ENCODE results near the gene SH3BP5.
A peak's percentile ranks its signal among the peaks of the same experiment; 100 is the strongest.

The SH3BP5 gene

DNA sequence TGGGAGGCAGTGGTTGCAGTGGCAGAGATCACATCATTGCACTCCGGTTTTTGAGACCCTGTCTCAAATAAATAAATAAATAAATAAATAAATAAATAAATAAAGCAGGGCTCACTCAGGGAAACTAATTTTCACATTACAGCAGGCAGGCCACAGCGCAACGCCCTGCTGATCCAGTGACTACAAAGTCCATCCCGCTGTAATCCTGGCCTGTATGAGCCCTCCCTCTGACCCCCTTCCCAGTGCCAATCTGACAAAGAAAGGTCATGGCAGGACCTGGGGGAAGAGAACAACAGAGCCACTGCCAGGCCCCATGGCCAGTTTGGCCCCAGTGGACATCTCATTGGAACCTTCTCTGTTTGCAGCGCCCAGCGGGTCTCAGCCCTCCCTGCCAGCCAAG is 9.3 kb downstream of the SH3BP5 start:
- Histone ChIP-seq H3K4me1 (ENCODE audit: control insufficient read depth, insufficient read depth, low read length) (peaks cover 14% of the 10 kb centered on the region; the same call in 1 of the 2 replicates), H3K36me3 (ENCODE audit: control insufficient read depth, insufficient read depth, low read length) (no peaks in the 10 kb centered on the region), H3K27ac (ENCODE audit: low read depth, low read length) (no peak overlapping the region), H3K27me3 (ENCODE audit: control insufficient read depth, insufficient read depth, low read length) (no peaks in the 10 kb centered on the region), H3K4me3 (ENCODE audit: low read depth, low read length) (no peak overlapping the region), H3K9me3 (ENCODE audit: control insufficient read depth, insufficient read depth, low read length) (no peaks in the 10 kb centered on the region), H3K9ac (ENCODE audit: low read depth, low read length) (no peak overlapping the region)

- Histone ChIP-seq H3K27ac (ENCODE audit: low read depth, low read length) (no peak overlapping the region), H3K9ac (ENCODE audit: low read depth, low read length) (no peak overlapping the region), H3K4me3 (ENCODE audit: low read depth, low read length) (no peak overlapping the region), H3K9me3 (ENCODE audit: control insufficient read depth, insufficient read depth, low read length) (no peaks in the 10 kb centered on the region), H3K27me3 (ENCODE audit: control insufficient read depth, insufficient read depth, low read length) (no peaks in the 10 kb centered on the region), H3K4me1 (ENCODE audit: control insufficient read depth, insufficient read depth, low read length) (peaks cover 14% of the 10 kb centered on the region; the same call in 1 of the 2 replicates), H3K36me3 (ENCODE audit: control insufficient read depth, insufficient read depth, low read length) (no peaks in the 10 kb centered on the region)
Measured at GRCh38 chr3:15321349-15321748, 11.0 kb downstream of the SH3BP5 start.

GRCh38 chr3:15319575-15319974 is 12.8 kb downstream of the SH3BP5 start:
- Histone ChIP-seq H3K9me3 (ENCODE audit: control insufficient read depth, insufficient read depth, low read length) (no peaks in the 10 kb centered on the region), H3K36me3 (ENCODE audit: control insufficient read depth, insufficient read depth, low read length) (no peaks in the 10 kb centered on the region), H3K4me1 (ENCODE audit: control insufficient read depth, insufficient read depth, low read length) (peaks cover 3% of the 10 kb centered on the region), H3K4me3 (ENCODE audit: low read depth, low read length) (no peak overlapping the region), H3K27me3 (ENCODE audit: control insufficient read depth, insufficient read depth, low read length) (no peaks in the 10 kb centered on the region), H3K27ac (ENCODE audit: low read depth, low read length) (no peak overlapping the region), H3K9ac (ENCODE audit: low read depth, low read length) (no peak overlapping the region)

- no peak overlapping the region for H3K9ac ChIP-seq (ENCODE audit: low read depth, low read length)
- no peak overlapping the region for H3K27ac ChIP-seq (ENCODE audit: low read depth, low read length)
- H3K4me1 ChIP-seq (ENCODE audit: control insufficient read depth, insufficient read depth, low read length) = peaks cover 5% of the 10 kb centered on the region
- no peak overlapping the region for H3K4me3 ChIP-seq (ENCODE audit: low read depth, low read length)
- no peaks in the 10 kb centered on the region for H3K36me3 ChIP-seq (ENCODE audit: control insufficient read depth, insufficient read depth, low read length)
- no peaks in the 10 kb centered on the region for H3K9me3 ChIP-seq (ENCODE audit: control insufficient read depth, insufficient read depth, low read length)
- no peaks in the 10 kb centered on the region for H3K27me3 ChIP-seq (ENCODE audit: control insufficient read depth, insufficient read depth, low read length)
Measured at GRCh38 chr3:15319136-15319535, 13.2 kb downstream of the SH3BP5 start.

DNA sequence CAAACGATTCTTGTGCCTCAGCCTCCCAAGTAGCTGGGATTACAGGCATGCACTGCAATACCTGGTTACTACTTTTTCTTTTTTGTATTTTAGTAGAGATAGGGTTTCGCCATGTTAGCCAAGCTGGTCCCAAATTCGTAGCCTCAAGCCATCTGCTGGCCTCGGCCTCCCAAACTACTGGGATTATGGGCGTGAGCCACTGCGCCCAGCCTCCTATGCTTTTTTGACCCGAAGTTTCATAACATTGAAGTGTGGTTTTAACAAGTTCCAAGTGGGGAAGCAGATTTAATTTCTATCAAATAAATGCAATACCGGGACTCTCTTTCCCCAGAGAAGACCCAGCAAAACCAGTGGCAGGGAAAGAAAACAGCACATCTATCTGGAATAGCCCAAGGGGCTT is 13.7 kb downstream of the SH3BP5 start:
- H3K27me3 ChIP-seq (ENCODE audit: control insufficient read depth, insufficient read depth, low read length) = no peaks in the 10 kb centered on the region
- H3K4me1 ChIP-seq (ENCODE audit: control insufficient read depth, insufficient read depth, low read length) = peaks cover 6% of the 10 kb centered on the region
- H3K4me3 ChIP-seq (ENCODE audit: low read depth, low read length) = no peak overlapping the region
- no peak overlapping the region for H3K9ac ChIP-seq (ENCODE audit: low read depth, low read length)
- H3K36me3 ChIP-seq (ENCODE audit: control insufficient read depth, insufficient read depth, low read length) = no peaks in the 10 kb centered on the region
- no peak overlapping the region for H3K27ac ChIP-seq (ENCODE audit: low read depth, low read length)
- no peaks in the 10 kb centered on the region for H3K9me3 ChIP-seq (ENCODE audit: control insufficient read depth, insufficient read depth, low read length)

GRCh38 chr3:15316998-15317435 is 15.4 kb downstream of the SH3BP5 start:
- no peak overlapping the region for H3K27ac ChIP-seq (ENCODE audit: low read depth, low read length)
- no peaks in the 10 kb centered on the region for H3K9me3 ChIP-seq (ENCODE audit: control insufficient read depth, insufficient read depth, low read length)
- no peaks in the 10 kb centered on the region for H3K27me3 ChIP-seq (ENCODE audit: control insufficient read depth, insufficient read depth, low read length)
- H3K36me3 ChIP-seq (ENCODE audit: control insufficient read depth, insufficient read depth, low read length) = no peaks in the 10 kb centered on the region
- H3K4me1 ChIP-seq (ENCODE audit: control insufficient read depth, insufficient read depth, low read length) = peaks cover 16% of the 10 kb centered on the region
- H3K4me3 ChIP-seq (ENCODE audit: low read depth, low read length) = no peak overlapping the region
- no peak overlapping the region for H3K9ac ChIP-seq (ENCODE audit: low read depth, low read length)

DNA sequence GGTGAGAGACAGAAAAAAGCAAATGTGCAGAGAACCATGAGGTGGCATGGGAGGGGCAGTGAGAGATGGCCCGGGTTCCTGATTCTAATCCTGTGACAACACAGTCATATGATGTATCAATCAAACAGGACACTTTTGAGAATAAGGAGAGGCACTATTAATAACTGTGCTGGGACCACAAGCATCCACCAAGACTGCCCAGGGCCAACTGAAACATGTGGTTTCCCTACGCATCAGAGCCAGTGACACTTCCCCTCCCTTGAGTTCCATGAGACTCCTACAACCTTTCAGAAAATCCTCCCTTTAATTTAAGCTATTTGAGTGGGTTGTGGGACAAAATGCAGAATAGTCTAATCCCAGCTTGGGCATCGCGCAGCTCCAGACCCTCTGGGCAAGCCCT is 17.4 kb downstream of the SH3BP5 start:
- Histone ChIP-seq H3K36me3 (ENCODE audit: control insufficient read depth, insufficient read depth, low read length) (no peaks in the 10 kb centered on the region), H3K27ac (ENCODE audit: low read depth, low read length) (no peak overlapping the region), H3K4me1 (ENCODE audit: control insufficient read depth, insufficient read depth, low read length) (peaks cover 27% of the 10 kb centered on the region), H3K9me3 (ENCODE audit: control insufficient read depth, insufficient read depth, low read length) (no peaks in the 10 kb centered on the region), H3K27me3 (ENCODE audit: control insufficient read depth, insufficient read depth, low read length) (no peaks in the 10 kb centered on the region), H3K4me3 (ENCODE audit: low read depth, low read length) (no peak overlapping the region), H3K9ac (ENCODE audit: low read depth, low read length) (no peak overlapping the region)

DNA sequence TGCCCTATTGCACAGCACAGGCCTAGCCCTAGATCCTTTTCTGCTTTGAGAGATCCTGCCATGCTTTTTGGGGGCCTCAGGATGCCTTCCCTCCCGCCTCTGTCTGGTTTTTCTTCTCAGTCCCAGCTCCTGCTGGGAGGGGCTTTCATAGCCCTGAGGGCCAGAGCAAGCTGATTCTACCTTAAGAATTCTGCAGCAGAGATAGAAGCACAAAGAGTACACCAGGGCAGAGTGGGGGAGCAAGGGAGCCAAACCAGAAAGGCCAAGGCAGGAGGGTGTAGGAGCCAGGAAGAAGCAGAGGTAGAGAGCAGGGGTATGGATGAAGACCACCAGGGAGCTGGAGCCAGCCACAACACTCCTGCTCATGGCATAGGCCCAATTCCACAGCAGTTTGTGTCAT is 18.1 kb downstream of the SH3BP5 start:
- no peaks in the 10 kb centered on the region for H3K36me3 ChIP-seq (ENCODE audit: control insufficient read depth, insufficient read depth, low read length)
- no peaks in the 10 kb centered on the region for H3K27me3 ChIP-seq (ENCODE audit: control insufficient read depth, insufficient read depth, low read length)
- no peak overlapping the region for H3K4me3 ChIP-seq (ENCODE audit: low read depth, low read length)
- no peak overlapping the region for H3K27ac ChIP-seq (ENCODE audit: low read depth, low read length)
- no peaks in the 10 kb centered on the region for H3K9me3 ChIP-seq (ENCODE audit: control insufficient read depth, insufficient read depth, low read length)
- peaks cover 32% of the 10 kb centered on the region for H3K4me1 ChIP-seq (ENCODE audit: control insufficient read depth, insufficient read depth, low read length)
- no peak overlapping the region for H3K9ac ChIP-seq (ENCODE audit: low read depth, low read length)

DNA sequence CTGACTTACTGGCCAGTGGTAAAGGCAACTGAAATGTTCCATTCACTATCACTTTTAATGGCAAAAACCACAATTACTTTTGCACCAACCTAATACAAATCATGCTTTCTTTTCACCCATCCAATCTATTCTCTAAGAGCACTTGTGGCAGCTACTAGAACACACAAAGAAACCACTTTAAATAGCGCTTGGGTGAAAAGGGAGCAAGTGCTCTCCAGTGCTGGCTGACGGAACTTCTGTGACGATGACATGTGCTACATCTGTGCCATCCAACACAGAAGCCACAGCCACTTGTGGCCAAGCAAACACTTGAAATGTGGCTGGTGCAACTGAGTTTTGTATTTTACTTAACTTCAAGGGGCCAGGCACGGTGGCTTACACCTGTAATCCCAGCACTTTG is 18.9 kb downstream of the SH3BP5 start:
- H3K27ac ChIP-seq (ENCODE audit: low read depth, low read length) = no peak overlapping the region

GRCh38 chr3:15312550-15312949 is 19.8 kb downstream of the SH3BP5 start:
- no peaks in the 10 kb centered on the region for H3K27me3 ChIP-seq (ENCODE audit: control insufficient read depth, insufficient read depth, low read length)
- H3K9ac ChIP-seq (ENCODE audit: low read depth, low read length) = no peak overlapping the region
- H3K4me3 ChIP-seq (ENCODE audit: low read depth, low read length) = no peak overlapping the region
- no peaks in the 10 kb centered on the region for H3K36me3 ChIP-seq (ENCODE audit: control insufficient read depth, insufficient read depth, low read length)
- H3K9me3 ChIP-seq (ENCODE audit: control insufficient read depth, insufficient read depth, low read length) = no peaks in the 10 kb centered on the region
- H3K4me1 ChIP-seq (ENCODE audit: control insufficient read depth, insufficient read depth, low read length) = peaks cover 35% of the 10 kb centered on the region
- H3K27ac ChIP-seq (ENCODE audit: low read depth, low read length) = no peak overlapping the region

More for the DNA sequence above, 18.9 kb downstream of the SH3BP5 start:
- Histone ChIP-seq H3K36me3 (ENCODE audit: control insufficient read depth, insufficient read depth, low read length) (no peaks in the 10 kb centered on the region), H3K4me1 (ENCODE audit: control insufficient read depth, insufficient read depth, low read length) (peaks cover 32% of the 10 kb centered on the region), H3K4me3 (ENCODE audit: low read depth, low read length) (no peak overlapping the region), H3K9me3 (ENCODE audit: control insufficient read depth, insufficient read depth, low read length) (no peaks in the 10 kb centered on the region), H3K27me3 (ENCODE audit: control insufficient read depth, insufficient read depth, low read length) (no peaks in the 10 kb centered on the region), H3K9ac (ENCODE audit: low read depth, low read length) (no peak overlapping the region)

- Histone ChIP-seq H3K36me3 (ENCODE audit: control insufficient read depth, insufficient read depth, low read length) (no peaks in the 10 kb centered on the region), H3K4me1 (ENCODE audit: control insufficient read depth, insufficient read depth, low read length) (peaks cover 35% of the 10 kb centered on the region), H3K9ac (ENCODE audit: low read depth, low read length) (no peak overlapping the region), H3K9me3 (ENCODE audit: control insufficient read depth, insufficient read depth, low read length) (no peaks in the 10 kb centered on the region), H3K27me3 (ENCODE audit: control insufficient read depth, insufficient read depth, low read length) (no peaks in the 10 kb centered on the region), H3K4me3 (ENCODE audit: low read depth, low read length) (no peak overlapping the region), H3K27ac (ENCODE audit: low read depth, low read length) (peak overlapping the region; percentile 25)
Measured at GRCh38 chr3:15310491-15311370, 21.7 kb downstream of the SH3BP5 start.

Data from HUES48 (cell line).